ENCODE data around the gene VRK1. TPM values are rescaled to one million over a fixed set of nuclear protein-coding genes. Genes with fewer than 3 reads are reported as not detected.
A peak's percentile ranks its signal among the peaks of the same experiment; 100 is the strongest.

Gene VRK1
- total and polyA plus RNA-seq, 2 of the 4 experiments (the other 2 are of a cell fraction) = 14.2 to 19.9 TPM

DNA sequence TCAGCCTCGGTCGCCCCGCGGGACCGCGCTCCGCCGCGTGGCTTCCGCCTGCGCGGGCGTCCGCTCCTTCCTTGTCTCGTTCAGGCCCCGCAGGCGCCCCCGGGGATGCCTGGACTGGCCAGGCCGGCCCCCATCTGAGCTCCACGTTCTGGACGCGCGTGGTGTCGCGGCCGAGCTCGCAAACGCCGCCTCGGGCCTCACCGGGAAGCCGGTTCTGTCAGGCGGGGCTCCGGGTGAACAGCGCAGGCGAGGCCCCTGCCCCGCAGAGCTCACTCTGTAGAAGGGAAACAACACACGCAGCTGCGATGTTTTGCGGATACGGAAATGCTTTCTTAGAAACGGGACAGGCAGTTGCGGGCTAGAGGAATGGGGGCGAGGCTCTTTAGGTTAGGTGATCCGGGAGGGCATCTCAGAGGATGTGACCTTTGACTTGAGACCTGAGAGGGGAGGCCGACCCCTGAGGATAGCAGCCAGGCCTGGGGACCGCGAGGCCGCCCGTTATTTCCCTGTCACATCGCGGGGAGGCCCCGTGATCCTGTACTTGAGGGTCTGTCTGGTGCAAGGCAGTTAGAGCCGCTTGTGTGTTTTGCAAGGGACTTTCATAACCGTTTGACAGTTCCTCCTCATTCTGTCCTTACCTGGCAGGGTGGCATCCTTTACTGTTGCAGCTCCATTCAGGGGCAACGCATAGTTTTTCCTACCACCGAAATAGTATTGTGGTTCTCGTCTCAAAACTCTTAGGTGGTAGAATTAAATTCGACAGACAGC lies 584 bp downstream of the VRK1 start:
- H3K4me3 ChIP-seq (ENCODE audit: insufficient read depth, low read depth, low read length) = peak overlapping the region; percentile 67
- in situ Hi-C loops (cut with MboI; ENCODE audit: low sequenced_read_pairs) = no loop called here
- H3K79me1 ChIP-seq (ENCODE audit: low read depth in 1 of 2, low read length in 2 of 2) = peaks cover 17 to 21% of the 10 kb centered on the region in 2 experiments
- no peak overlapping the region for H2BK20ac ChIP-seq (ENCODE audit: low read depth, low read length)
- DNase-seq (peak; percentile 14), ATAC-seq (ENCODE audit: low read depth) (peak; percentile 50)
- H4K20me1 ChIP-seq (ENCODE audit: insufficient read depth, low read length) = no peaks in the 10 kb centered on the region
- POLR2A ChIA-PET (ENCODE audit: unreplicated experiment) = no interaction called here
- no peak overlapping the region for H4K5ac ChIP-seq (ENCODE audit: low read depth, low read length)
- no peak overlapping the region for H2BK15ac ChIP-seq (ENCODE audit: low read depth, low read length)
- peak overlapping the region; percentile 56 for H3K56ac ChIP-seq (ENCODE audit: extremely low read depth, insufficient read depth, low read length)
- peak overlapping the region; percentile 39; the same call in 1 of the 2 replicates for H3K27ac ChIP-seq (ENCODE audit: insufficient read depth, low read length)
- no peaks in the 10 kb centered on the region for H3K9me3 ChIP-seq (ENCODE audit: control insufficient read depth, insufficient read depth, low read length)
- no peak overlapping the region for H3K18ac ChIP-seq (ENCODE audit: low read depth, low read length)
- intact Hi-C loops (cut with micrococcal nuclease) = loop anchor here (2.0 kb wide), 1 partner anchor 55 kb away; no protein-coding TSS in a partner anchor
- H3K9ac ChIP-seq (ENCODE audit: low read depth, low read length) = peak overlapping the region; percentile 85
- no peaks in the 10 kb centered on the region for H3K36me3 ChIP-seq (ENCODE audit: control insufficient read depth, insufficient read depth, low read length)
- H3K27me3 ChIP-seq (ENCODE audit: control insufficient read depth, insufficient read depth, low read length) = no peaks in the 10 kb centered on the region
- peak overlapping the region; percentile 40; the same call in 1 of the 2 replicates for H3K23ac ChIP-seq (ENCODE audit: low read depth, low read length)
- H3K4me1 ChIP-seq (ENCODE audit: control insufficient read depth, insufficient read depth, low read length) = no peaks in the 10 kb centered on the region
- BruUV-seq (replicated peaks) = no TSS peak
- no peak overlapping the region for H2BK120ac ChIP-seq (ENCODE audit: low read depth, low read length)
- H2AFZ ChIP-seq (replicated peaks; ENCODE audit: low read length, poor library complexity) = peak overlapping the region; percentile 92
- no peaks in the 10 kb centered on the region for H3K9me1 ChIP-seq (ENCODE audit: insufficient read depth, low read length)
- H4K91ac ChIP-seq (ENCODE audit: insufficient read depth, low read depth, low read length) = no peak overlapping the region
- H2BK5ac ChIP-seq (ENCODE audit: low read depth, low read length, poor library complexity, severe bottlenecking) = no peak overlapping the region
- no peak overlapping the region for H3K4ac ChIP-seq (ENCODE audit: low read depth, low read length)
- TF ChIP-seq NFE2L2 (IDR thresholded peaks at IDR 0.05; ENCODE audit: low read depth, low read length) (no peak), POLR2A (IDR thresholded peaks at IDR 0.05; ENCODE audit: low read depth, low read length) (no peak; the same call in none of the 2 replicates), RCOR1 (IDR thresholded peaks at IDR 0.05; ENCODE audit: insufficient replicate concordance, low read length) (no peak), CTCF (conservative IDR thresholded peaks at IDR 0.05; ENCODE audit: low read depth, low read length) (no peak), RAD21 (IDR thresholded peaks at IDR 0.05; ENCODE audit: low read length) (no peak), USF2 (IDR thresholded peaks at IDR 0.05; ENCODE audit: low read depth, low read length) (no peak), RFX5 (IDR thresholded peaks at IDR 0.05; ENCODE audit: low read depth, low read length) (no peak), MXI1 (IDR thresholded peaks at IDR 0.05; ENCODE audit: borderline replicate concordance, low read depth, low read length) (peak; percentile 52; the same call in 1 of the 2 replicates)
- TF ChIP-seq, protein P1, sequence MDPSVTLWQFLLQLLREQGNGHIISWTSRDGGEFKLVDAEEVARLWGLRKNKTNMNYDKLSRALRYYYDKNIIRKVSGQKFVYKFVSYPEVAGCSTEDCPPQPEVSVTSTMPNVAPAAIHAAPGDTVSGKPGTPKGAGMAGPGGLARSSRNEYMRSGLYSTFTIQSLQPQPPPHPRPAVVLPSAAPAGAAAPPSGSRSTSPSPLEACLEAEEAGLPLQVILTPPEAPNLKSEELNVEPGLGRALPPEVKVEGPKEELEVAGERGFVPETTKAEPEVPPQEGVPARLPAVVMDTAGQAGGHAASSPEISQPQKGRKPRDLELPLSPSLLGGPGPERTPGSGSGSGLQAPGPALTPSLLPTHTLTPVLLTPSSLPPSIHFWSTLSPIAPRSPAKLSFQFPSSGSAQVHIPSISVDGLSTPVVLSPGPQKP (IDR thresholded peaks at IDR 0.05; ENCODE audit: borderline replicate concordance, low read depth, low read length) = no peak
- CTCF ChIA-PET = no interaction called here
- dilution Hi-C loops (cut with HindIII; ENCODE audit: low sequenced_read_pairs, unreplicated experiment) = no loop called here
- no peak overlapping the region for H2AK5ac ChIP-seq (ENCODE audit: low read depth, low read length)
- peak overlapping the region; percentile 85 for H3K4me2 ChIP-seq (ENCODE audit: low read depth, low read length)
- WGBS, 2 experiments (ENCODE audit: extremely low coverage in 2 of 2, insufficient read length in 1 of 2) = 0% methylated on average over 4 of the region's 59 CpGs; no CpG with 5 or more reads in 1 of the 2 experiments
- peak overlapping the region; percentile 15 to 68; a peak in 2 of 4 replicates for H4K8ac ChIP-seq (ENCODE audit: low read depth in 2 of 2, low read length in 2 of 2)
- peak overlapping the region; percentile 89 for H2AK9ac ChIP-seq (replicated peaks; ENCODE audit: low read depth, low read length, poor library complexity)
- H3K14ac ChIP-seq (replicated peaks; ENCODE audit: low read depth, low read length) = no peak overlapping the region
